ENCODE results near the gene MEGF9. TPM values are rescaled to one million over a fixed set of nuclear protein-coding genes. Genes with fewer than 3 reads are reported as not detected.

Gene MEGF9
- 9.2 and 22.9 TPM in 2 replicates for total RNA-seq

DNA sequence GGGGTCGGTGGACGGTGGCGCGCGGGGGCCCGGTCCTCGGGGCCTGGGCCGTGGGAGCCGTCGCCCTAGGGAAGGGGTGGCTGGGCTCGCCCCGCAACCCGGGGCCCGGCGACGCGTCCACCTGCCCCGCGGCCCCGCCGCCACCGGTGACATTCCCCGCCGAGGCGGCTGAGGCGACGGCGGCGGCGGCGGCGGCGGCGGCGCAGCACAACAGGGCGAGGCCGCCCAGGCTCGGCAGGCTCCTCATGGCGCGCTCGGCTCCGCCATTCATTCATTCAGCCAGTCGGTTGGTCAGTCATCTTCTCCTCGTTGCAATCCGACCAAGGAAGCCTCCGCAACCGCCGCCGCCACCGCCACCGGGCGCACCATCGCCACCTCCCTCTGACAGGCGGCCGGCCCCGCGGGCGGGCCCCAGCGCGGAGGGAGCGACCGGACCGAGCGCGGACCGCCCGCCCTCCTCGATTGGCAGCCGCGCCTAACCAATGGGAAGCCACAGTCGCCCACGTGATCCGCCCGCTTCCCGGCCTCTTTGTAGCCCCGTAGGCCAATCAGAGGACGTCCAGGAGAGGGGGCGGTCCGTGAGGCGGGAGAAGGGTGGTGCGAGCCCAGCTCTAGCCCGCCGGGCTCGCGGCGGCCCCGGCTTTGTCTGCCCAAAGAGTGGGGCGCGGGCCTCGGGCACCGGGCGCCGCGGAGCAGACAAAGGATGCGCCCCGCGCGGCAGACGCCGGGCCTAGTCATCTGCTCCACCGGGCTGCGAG lies at the start of gene MEGF9:
Gene MEGF9 (minus strand): TSS at position 383 of the 758 bp plus-strand sequence. CDS start 112 bp downstream, at position 271.

DNA sequence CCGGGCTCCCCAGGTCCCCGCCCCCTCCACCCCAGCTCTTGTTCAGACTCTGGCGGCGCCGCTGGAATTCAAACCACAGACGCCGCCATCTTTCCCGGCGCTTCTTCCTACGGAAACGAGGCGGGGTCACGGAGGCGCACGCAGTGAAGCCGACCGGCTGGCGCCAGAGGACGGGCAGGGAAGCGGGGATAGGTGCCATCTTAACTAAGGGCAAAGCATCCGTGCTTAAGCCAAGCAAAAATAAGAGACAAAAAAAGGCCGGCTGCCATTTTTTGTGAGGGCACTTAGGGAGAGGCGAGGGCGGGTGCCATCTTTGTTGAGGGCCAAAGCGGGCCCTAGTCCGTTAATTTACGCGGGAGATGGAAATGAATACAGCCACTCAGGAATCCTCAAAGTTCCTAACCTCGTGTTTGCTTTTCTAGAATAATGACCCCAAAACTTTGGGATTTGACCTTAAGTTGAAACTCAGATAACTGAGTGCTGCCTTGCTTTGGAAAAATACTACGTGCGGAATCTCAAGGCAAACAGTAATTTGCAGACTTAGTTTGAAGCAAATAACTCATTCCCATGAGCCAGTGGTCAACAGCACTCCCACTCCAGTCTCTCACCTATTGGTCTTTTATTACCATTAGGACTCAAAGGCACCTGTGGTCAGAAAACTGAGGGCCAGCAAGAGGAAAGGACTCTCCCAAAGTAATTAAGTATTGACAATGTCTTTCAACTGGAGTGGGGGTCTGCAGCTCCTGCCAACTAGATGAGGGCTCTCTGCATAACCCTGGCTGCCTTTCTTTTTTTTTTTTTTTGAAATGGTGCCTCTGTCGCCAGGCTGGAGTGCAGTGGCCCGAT lies 134.0 kb downstream of the MEGF9 start, which contains the start of gene CDK5RAP2:
Gene CDK5RAP2 (minus strand): TSS at position 117 of the 846 bp plus-strand sequence. CDS start 189 bp downstream, outside the sequence.

Other genes with a start within 250 kb of the MEGF9 start
- 28.7 and 49.8 TPM in 2 replicates for gene CDK5RAP2, start 134.3 kb downstream of the MEGF9 start, total RNA-seq
- gene FBXW2, start 78.9 kb upstream of the MEGF9 start, total RNA-seq: 29.0 and 57.4 TPM in 2 replicates
- 25.1 and 29.0 TPM in 2 replicates for gene PSMD5, start 128.5 kb upstream of the MEGF9 start, total RNA-seq
- 6.5 and 8.0 TPM in 2 replicates for gene PHF19, start 162.7 kb upstream of the MEGF9 start, total RNA-seq
- gene TRAF1, start 212.3 kb upstream of the MEGF9 start, total RNA-seq: 1.0 and 2.3 TPM in 2 replicates

All from nasal cavity respiratory epithelium epithelial cell of viscerocranial mucosa (primary cell).